C4-2B (cell line): ENCODE results near the gene MTFP1.

Experiments
- H3K27ac ChIP-seq: fragments of 450-650 bp; 2 replicates; pipeline ENCODE4 v1.5.1; 2017
- ZFX ChIP-seq: fragments of 450-650 bp; IDR thresholded peaks from 2 replicates; pipeline ENCODE4 v1.6.1; 2017
- TF ChIP-seq, protein P1 (sequence below): fragments of 450-650 bp; conservative IDR thresholded peaks from 2 replicates; pipeline ENCODE4 v1.5.1; 2017; ENCODE audit warnings: mild to moderate bottlenecking

Gene MTFP1

DNA sequence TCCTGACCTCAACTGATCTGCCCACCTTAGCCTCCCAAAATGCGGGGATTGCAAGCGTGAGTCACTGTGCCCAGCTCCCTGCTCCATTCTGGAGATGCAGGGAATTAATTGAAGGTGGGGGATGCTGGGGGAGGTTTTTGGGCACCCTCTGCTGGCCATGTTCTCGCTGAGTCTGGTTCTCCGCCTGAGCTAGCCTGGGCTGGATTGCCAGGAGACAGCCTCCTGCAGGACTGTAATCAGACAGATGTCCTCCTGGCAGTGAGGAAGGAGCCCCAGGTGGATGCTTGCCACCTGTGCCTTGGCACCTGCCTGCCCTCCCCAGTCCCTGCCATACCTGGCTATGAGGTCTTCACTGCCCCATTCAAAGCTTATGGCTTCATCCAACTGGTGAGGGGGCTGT, 5.4 kb downstream of the MTFP1 start:
- no peak for TF ChIP-seq ZFX
- TF ChIP-seq, protein P1, sequence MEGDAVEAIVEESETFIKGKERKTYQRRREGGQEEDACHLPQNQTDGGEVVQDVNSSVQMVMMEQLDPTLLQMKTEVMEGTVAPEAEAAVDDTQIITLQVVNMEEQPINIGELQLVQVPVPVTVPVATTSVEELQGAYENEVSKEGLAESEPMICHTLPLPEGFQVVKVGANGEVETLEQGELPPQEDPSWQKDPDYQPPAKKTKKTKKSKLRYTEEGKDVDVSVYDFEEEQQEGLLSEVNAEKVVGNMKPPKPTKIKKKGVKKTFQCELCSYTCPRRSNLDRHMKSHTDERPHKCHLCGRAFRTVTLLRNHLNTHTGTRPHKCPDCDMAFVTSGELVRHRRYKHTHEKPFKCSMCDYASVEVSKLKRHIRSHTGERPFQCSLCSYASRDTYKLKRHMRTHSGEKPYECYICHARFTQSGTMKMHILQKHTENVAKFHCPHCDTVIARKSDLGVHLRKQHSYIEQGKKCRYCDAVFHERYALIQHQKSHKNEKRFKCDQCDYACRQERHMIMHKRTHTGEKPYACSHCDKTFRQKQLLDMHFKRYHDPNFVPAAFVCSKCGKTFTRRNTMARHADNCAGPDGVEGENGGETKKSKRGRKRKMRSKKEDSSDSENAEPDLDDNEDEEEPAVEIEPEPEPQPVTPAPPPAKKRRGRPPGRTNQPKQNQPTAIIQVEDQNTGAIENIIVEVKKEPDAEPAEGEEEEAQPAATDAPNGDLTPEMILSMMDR = no peak; the same call in 1 of the 2 replicates
- no peak overlapping the region for H3K27ac ChIP-seq

DNA sequence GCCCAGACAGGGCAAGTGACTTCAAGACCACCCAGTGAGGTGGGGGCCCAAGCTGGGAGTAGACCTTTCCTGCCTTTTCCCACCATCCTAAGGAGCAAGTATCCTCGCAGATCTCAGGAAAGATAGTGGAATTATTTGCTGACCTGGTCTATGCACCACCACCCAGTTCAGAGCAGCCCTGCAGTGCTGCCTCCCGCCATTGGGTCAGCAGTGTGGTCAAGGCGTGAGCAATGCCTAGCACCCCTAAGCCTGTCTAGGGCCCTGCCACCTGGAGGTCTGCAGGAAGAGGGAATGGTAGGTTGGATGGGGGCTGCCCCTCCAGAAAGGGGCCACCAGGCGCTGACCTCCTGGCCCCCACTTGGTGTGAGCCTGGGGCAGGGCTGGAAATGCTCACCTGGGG, 6.5 kb downstream of the MTFP1 start:
- TF ChIP-seq ZFX = no peak
- TF ChIP-seq, protein P1 = no peak
- no peak overlapping the region for H3K27ac ChIP-seq

- no peak overlapping the region for H3K27ac ChIP-seq
- TF ChIP-seq, protein P1 = no peak
- no peak for TF ChIP-seq ZFX
Measured at GRCh38 chr22:30432520-30432919, 7.0 kb downstream of the MTFP1 start.

DNA sequence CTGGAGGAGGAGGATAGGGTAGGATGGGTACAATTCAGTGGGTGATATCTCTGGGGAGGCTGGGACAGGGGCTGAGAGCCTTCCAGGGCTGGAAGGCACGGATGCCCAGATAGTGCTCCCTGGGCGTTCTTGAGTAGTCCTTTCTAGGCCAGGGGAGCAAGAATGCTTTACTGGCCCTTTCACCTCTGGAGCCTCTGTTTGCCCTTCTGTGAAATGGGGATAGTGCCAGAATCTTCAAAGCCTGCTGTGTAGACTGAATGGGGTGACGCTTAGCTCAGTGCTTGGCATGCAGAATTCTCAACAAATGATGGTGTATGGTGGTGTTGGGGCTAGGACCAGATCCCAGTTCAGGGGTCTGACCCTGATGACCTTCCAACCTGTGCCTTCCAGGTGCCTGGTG, 7.7 kb downstream of the MTFP1 start:
- no peak overlapping the region for H3K27ac ChIP-seq
- TF ChIP-seq, protein P1 = no peak
- no peak for TF ChIP-seq ZFX

DNA sequence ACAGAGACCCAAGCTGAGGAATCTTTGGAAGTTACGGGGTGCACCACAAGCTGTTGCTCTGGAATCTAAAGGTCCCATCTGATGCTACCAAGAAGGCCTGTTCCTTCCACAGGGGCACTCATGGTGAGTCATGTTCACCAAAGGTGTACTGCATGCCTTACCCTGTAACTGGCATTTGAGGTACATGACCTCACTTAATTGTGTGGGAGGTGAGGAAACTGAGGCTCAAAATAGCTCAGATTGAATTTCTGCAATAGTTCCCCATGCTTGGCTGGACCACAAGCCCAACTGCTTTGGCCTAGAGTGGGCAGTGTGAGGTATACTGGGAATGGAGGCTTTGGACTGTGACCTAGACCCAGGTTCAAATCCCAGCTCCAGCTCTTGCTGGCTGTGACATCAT, 8.2 kb downstream of the MTFP1 start:
- TF ChIP-seq, protein P1 = no peak
- TF ChIP-seq ZFX = no peak
- no peak overlapping the region for H3K27ac ChIP-seq

DNA sequence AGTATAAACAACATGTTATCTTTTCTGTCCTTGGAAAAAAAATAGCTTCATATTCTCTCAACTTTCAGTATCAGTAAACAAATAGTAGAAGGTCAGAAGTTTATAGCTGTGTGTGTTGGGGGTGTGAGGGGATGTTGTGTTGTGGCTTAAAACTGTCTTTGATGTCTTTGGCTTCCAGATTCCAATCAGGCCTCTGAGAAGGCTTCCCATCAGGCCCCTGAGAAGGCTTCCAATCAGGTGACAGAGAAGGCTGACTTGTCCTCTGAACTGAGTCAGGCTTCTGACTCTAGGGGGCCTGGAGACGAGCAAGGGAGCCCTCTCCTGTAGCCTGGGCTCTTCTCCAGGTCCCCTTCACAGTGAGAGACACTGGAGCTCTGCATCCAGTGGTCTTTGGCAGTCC, 9.3 kb downstream of the MTFP1 start:
- no peak overlapping the region for H3K27ac ChIP-seq
- TF ChIP-seq, protein P1 = no peak
- TF ChIP-seq ZFX = no peak

DNA sequence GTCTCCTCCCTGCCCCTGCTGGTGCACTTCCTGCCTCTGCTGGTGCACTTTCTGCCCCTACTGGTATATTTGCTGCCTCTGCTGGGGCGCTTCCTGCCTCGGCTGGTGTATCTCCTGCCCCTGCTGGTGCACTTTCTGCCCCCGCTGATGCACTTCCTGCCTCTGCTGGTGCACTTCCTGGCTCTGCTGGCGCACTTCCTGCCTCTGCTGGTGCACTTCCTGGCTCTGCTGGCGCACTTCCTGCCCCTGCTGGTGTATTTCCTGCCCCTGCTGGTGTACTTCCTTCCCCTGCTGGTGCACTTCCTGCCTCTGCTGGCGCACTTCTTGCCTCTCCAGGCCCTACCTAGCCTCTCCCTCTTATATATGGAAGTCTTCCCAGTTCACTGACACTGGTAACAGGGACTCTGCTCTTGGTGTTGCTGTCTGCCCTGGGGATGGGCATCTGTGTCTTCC, 10.1 kb downstream of the MTFP1 start:
- TF ChIP-seq, protein P1 = no peak
- no peak for TF ChIP-seq ZFX
- no peak overlapping the region for H3K27ac ChIP-seq
